SK-N-MC (cell line): ENCODE measurements around the gene GRIP1.

Experiments used
- EZH2 ChIP-seq: fragments of 200-600 bp; sonication (generic); IDR thresholded peaks from one replicate; pipeline ENCODE4 v1.6.1; 2017; ENCODE audit warnings: antibody characterized with exemption
- FOXP2 ChIP-seq: optimal IDR thresholded peaks from 2 replicates; pipeline ENCODE3; 2011; ENCODE audit warnings: mild to moderate bottlenecking, moderate library complexity; ENCODE audit not compliant: insufficient read depth; ENCODE audit errors: extremely low read length, control extremely low read depth
- POLR2AphosphoS5 ChIP-seq: IDR thresholded peaks from 2 replicates; pipeline ENCODE4 v1.6.1; 2012; ENCODE audit warnings: mild to moderate bottlenecking, low read depth, low read length, borderline replicate concordance

- no peak for TF ChIP-seq POLR2AphosphoS5
- no peak for TF ChIP-seq EZH2
- TF ChIP-seq FOXP2: no peak
These were observed 311.7 kb downstream of the GRIP1 start for GRCh38 chr12:66367015-66367667.
